Measurements from ENCODE around the gene HAUS5.
A peak's percentile ranks its signal among the peaks of the same experiment; 100 is the strongest.

The HAUS5 gene

DNA sequence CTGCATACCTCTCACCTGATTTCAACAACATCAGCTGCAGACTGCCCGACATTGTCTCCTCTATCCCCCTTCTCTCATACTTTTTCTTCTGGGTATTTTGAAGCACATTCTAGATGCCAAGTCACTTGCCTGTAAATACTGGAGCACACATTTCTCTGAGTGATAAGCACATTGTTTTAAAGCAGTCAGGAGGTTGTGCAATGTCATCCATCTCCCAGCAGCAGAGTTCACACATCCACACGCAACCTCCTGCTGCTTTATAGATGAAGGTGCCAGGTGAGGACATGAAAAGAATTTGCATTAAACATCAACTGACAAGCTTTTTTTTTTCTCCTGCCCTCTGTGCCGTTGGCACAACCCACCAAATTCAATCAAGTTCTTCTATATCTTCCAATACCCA lies 59.3 kb downstream of the HAUS5 start:
- no peak for DNase-seq (ENCODE audit: low read depth)

DNA sequence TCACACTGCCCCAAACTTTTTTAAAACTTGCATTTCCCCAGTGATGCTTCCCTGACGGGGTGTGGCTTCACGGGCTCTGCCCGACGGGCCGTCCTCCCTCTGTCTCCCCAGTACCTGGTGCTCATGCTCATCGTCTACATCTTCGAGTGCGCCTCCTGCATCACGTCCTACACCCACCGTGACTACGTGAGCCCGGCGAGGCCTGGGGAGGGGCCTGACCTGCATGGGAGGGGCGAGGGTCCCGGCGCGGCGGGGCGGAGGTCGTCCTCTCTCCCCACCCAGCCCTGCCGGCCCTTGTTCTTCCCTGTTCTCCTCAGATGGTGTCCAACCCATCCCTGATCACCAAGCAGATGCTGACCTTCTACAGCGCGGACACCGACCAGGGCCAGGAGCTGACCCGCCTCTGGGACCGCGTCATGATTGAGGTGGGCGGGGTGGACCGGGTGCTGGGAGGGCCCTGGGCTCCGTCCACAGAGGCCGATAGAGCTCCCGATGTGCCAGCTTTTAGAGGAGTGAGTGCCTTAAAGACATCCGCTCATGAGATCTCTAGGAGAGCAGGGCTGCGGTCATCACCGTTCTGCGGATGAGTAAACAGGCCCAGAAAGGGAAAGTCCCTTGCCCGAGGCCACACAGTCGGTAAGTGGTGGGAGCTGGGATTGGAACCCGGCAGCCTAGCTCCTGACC lies 60.7 kb downstream of the HAUS5 start:
- DNase-seq (ENCODE audit: low read depth) = peak; percentile 35

Data from GM04503 (cell line).